Fibroblast of the conjunctiva (primary cell): ENCODE measurements around the gene DCLK1.

ENCODE experiments used
- DNase-seq: peaks from one replicate; pipeline ENCODE4 v3.0.0-alpha.2; 2010; ENCODE audit warnings: low read depth

The DCLK1 gene

GRCh38 chr13:36038785-36039555 lies 92.2 kb downstream of the DCLK1 start:
- DNase-seq = no peak

- DNase-seq = no peak
Observed at GRCh38 chr13:36033035-36033434, 98.1 kb downstream of the DCLK1 start.

- DNase-seq = no peak
Observed at GRCh38 chr13:36031490-36031889, 99.7 kb downstream of the DCLK1 start.

- peak; percentile 32 for DNase-seq
Observed at GRCh38 chr13:36030670-36031331, 100.4 kb downstream of the DCLK1 start.

DNA sequence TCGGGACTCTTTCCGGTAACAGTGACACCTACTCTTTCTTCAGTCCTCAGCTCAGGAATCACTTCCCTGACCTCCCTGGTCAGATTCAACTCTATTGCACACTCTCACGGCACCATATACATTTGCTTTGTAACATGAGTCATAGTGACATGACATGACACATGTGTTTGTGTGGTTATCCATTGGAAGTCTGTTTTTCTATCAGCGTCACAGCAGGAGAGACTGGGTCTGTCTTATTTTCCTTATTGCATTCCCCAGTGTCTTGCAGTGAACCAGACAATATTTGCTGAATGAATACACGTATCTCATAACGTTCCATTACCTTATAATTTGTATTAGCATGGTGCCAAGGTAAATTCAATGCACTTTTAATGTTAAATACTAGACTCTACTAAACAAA lies 102.0 kb downstream of the DCLK1 start:
- DNase-seq = no peak

- DNase-seq = no peak
Observed at GRCh38 chr13:36028359-36029025, 102.7 kb downstream of the DCLK1 start.

GRCh38 chr13:36026531-36026930 lies 104.7 kb downstream of the DCLK1 start:
- DNase-seq = no peak

DNA sequence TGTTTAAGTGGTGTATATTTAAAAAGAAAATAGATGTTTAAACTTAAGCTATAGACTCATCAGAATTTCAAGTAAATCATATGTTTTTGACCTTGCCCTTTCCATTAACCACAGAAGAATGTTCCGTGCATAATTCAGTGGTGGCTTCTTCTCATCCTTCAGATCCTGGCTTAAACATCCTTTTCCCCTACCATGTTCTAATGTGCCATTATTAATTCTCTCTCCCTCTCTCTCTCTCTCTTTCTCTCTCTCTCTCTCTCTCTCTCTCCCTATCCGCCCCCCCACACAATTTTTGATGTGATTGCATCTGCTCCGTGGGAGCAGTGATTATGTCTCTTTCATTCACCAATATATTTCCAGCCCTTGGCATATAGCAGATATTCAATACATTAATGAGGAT lies 116.4 kb downstream of the DCLK1 start:
- DNase-seq = no peak

GRCh38 chr13:36006894-36007675 lies 124.1 kb downstream of the DCLK1 start:
- no peak for DNase-seq

DNA sequence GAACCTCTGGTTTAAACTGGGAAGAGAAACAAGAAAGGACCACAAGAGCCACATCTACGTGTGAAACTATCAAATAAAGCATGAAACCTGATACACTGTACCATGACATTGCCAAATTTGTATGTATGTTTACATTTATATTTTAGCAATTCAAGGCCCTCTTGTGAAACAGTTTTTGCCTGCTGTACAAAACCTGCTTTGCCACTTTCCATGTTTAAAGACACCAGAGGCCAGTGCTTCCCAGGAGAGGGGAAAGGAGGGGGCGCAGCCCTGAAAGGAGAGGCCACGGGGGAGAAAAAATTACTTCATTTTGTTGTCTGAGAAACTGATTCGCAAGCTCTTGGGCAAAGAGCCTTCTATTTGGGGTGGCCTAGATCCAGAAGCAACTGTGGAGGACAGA lies 124.8 kb downstream of the DCLK1 start:
- no peak for DNase-seq

GRCh38 chr13:36001561-36001960 lies 129.6 kb downstream of the DCLK1 start:
- DNase-seq = no peak

GRCh38 chr13:36000028-36000427 lies 131.2 kb downstream of the DCLK1 start:
- DNase-seq = no peak

DNA sequence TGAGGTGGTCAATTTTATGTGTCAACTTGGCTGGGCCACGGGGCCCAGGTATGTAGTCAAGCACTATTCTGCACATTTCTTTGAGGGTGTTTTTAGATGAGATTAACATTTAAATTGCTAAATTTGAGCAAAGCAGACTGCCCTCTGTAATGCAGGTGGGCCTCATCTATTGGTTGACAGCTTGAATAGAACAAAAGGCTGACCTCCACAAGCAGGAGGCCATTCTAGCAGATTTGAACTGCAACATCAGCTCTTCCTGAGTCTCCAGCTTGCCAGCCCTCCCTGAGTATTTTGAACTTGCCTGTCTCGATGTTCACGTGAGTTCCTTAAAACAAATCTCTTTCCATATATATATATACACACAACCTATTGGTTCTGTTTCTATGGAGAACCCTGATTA lies 134.8 kb downstream of the DCLK1 start:
- DNase-seq = no peak

DNA sequence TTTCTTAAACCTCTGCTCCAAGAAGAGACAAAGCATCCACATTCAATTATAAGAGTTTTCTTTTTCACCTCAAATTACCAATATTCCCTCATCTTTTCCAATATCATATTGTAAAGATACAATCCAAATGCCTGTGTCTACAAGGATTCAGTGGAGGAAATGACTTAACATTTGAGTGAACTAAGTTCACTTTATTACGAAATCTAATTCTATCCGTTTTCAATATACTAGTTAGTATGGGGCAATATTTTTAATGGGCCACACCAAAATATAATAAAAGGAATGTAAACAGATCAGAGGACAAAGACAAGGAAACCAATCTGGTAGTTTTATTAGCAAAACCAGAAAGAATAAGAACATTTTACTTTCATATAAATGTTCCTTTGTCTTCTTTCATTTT lies 136.0 kb downstream of the DCLK1 start:
- DNase-seq = peak; percentile 13

- DNase-seq = peak; percentile 97
Observed at GRCh38 chr13:35994131-35994966, 136.8 kb downstream of the DCLK1 start.

- DNase-seq = no peak
Observed at GRCh38 chr13:35993686-35994085, 137.5 kb downstream of the DCLK1 start.

DNA sequence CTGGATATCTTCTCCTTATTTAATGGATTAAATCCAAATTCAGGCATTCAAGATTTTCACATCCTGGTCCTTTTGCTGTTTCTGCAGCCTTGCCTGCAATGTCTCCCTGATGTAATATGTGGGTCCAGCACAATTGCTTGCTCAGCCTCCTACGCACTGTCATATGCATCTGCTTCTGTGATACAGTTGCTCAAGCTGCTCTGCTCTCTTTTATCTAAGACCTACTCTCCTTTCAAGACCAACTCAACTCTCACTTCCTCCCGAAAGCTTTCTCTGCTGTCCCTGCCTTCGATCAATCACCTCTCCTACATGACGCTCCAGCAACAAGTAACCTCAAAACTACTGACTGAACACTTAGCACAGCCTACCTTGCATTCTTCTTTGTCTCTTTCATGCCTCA lies 138.2 kb downstream of the DCLK1 start:
- no peak for DNase-seq

- DNase-seq = no peak
Observed at GRCh38 chr13:35990196-35990595, 141.0 kb downstream of the DCLK1 start.

DNA sequence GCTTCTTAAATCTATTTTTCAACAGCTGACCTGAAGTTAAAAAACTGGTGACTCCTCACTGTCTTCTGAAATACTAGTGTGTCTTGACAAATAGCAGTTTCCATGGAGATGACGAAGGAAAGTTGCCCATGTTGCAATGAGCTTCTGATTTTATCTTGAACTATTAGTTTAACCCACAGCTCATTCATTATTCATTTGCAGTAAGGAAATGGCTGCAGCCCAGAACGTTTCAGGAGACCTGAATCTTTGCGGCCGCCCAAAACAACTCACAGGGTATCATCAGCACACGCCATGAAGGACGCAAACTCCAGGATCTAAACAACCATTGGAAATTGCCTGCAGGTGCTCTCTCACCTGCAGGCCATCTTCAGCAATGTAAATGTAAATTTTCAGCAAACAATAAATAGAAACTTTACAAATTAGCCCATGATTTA lies 142.5 kb downstream of the DCLK1 start:
- DNase-seq = peak; percentile 40

GRCh38 chr13:35987572-35988513 lies 143.3 kb downstream of the DCLK1 start:
- DNase-seq = no peak
